NCI-H748 treated with DMSO at 0.1 percent for 48 hours (cell line): Measurements from ENCODE around the gene BLVRA.
"Not testable (repeated sequence)": the region's sequence is repeated elsewhere in the genome, so short reads cannot be mapped to it uniquely, and the experiment has no call there.

Experiments
- DNase-seq: peaks from one replicate; lab custom pipeline; 2025; lab: John Stamatoyannopoulos, UW

The BLVRA gene

GRCh38 chr7:43808410-43808809 is 49.9 kb downstream of the BLVRA start:
- no peak for DNase-seq

DNA sequence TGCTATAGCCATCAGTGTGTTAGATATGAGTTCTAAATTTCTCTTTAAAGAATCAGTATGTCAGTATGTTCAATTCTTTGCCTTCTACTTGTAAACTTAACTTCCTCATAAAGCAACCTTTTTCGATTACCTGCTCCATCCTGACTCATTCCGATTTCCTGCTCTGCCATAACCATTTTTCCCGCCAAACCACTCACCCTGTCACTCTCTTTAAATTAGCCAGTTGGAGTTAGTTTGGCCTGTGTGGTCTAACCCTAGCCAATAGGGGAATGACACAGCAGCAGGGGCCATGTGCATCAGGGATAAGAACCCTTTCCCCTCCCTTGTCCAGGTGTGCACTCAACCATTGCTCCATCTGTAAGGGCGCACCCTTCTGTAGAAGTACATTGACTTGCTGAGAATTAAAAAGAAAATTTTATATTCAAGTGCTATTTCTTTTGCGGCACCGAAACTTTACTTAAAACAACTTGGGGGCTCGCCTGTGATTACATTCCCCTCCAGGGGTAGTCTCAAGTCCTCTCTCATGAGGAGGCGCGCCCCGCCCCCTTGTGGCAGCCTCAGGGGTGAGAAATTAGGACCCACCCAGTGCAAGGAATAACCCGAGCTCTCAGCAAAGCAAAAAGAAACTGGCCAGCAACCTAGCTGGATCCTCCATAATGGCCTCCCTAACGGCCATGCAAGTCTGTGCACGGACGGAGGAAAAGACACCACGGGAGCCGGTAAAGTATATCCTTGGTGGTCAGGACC is 51.9 kb downstream of the BLVRA start:
- DNase-seq = not testable (repeated sequence)

DNA sequence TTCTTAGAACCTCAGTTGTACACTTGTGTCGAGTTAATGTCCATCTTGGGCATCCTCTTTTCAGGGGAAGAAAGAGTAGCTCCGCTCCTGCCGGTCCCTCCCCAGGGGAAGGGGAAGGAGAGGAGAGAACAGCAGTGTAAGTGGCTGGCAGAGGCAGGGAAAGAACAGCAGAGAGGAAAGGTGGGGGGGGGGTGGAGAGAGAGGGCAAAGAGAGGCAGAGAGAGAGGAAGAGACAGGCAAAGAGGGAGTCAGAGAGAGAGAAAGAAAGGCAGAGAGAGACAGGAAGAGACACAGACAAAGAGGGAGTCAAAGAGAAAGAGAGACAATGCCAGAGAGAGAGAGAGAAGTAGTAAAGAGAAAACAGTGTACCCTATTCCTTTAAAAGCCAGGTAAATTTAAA is 56.9 kb downstream of the BLVRA start:
- no peak for DNase-seq

- not testable (repeated sequence) for DNase-seq
Observed at GRCh38 chr7:43816046-43816797, 57.7 kb downstream of the BLVRA start.

- DNase-seq = not testable (repeated sequence)
Observed at GRCh38 chr7:43823425-43823824, 64.9 kb downstream of the BLVRA start.

GRCh38 chr7:43823941-43824340 is 65.5 kb downstream of the BLVRA start:
- DNase-seq = no peak

GRCh38 chr7:43824513-43824912 is 66.0 kb downstream of the BLVRA start:
- not testable (repeated sequence) for DNase-seq

DNA sequence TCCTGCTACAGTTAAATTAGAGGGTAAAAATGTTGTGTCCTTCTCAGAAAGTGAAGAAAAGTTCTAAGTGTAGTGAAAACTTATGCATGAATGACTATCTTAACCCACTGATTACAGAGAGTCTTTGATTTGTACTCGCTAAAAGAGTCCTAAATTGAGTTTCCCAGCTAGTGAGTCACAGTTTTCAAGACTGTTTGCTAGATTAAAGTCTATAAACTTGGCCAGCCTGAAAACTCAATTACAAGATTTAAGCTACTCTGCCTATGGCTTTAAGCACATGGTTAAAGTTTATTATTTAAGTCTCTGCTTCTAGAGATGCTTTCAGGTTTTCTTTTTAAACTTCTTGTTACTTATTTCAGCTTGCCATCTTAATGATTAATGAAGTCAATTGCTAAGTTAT is 66.5 kb downstream of the BLVRA start:
- no peak for DNase-seq

- DNase-seq = no peak
Observed at GRCh38 chr7:43825391-43825808, 66.9 kb downstream of the BLVRA start.

GRCh38 chr7:43830917-43831316 is 72.4 kb downstream of the BLVRA start:
- not testable (repeated sequence) for DNase-seq

DNA sequence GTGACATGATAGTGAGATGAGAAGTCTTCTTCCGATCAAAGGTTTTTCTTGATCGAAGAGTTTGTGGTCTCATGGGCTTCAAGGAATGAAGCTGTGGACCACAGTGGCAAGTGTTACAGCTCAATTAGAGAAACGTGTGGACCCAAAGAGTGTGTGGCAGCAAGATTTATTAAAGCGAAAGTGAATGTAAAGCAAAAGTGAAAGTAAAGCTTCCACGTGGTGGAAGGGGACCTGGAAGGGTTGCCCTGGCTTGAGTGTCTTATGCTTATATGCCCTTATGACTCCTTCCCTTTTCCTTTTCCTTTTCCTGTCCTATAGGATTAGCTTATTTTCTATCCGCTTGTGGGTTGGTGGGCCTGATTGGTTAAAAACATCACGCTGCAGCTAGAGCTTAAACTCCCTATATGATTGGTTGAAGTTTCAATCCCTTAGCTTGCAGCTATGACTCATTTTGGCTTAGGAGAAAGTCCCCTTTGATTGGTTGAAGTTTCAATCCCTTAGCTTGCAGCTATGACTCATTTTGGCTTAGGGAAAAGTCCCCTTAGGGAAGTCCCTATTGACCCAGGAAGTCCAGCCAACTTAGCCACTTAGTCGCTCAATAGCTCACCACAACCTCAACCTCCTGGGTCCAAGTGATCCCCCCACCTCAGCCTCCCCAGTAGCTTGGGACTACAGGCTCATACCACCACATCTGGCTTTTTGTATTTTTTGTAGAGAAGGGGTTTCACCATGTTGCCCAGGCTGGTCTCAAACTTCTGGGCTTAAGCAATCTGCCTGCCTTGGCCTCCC is 76.2 kb downstream of the BLVRA start:
- DNase-seq = no peak

DNA sequence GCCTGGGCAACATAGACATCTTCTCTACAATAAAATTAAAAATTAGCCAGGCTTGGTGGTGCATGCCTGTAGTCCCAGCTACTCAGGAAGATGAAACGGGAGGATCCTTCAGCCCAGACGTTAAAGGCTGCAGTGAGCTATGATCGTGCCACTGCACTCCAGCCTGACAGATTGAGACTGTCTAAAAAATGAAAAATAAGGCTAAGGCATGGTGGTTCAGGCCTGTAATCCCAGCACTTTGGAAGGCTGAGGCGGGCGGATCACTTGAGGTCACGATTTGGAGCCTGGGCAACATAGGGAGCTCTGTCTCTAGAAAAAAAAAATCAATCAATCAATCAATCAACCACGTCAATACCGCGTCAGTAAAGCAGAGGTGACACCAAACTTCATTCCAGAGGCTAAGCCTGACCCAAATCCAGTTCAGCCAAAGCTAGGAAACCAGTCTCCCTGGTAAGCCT is 79.8 kb downstream of the BLVRA start:
- DNase-seq = no peak

DNA sequence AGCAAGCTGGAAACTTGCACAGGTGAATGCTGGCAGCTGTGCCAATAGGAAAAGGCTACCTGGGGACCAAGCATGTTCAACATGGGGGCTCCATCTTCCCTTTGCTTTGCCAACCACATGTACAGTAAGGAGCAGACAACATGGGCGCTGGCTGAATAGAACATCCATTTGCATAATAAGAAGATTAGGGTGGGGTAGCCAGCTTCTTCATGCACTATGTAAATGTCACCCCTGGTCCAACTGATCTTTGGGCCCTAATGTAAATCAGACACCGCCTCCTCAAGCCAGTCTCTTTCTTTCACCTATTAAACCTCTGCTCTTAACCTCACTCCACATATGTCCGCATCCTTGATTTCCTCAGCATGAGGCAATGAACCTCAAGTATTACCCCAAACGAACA is 84.8 kb downstream of the BLVRA start:
- DNase-seq = no peak

DNA sequence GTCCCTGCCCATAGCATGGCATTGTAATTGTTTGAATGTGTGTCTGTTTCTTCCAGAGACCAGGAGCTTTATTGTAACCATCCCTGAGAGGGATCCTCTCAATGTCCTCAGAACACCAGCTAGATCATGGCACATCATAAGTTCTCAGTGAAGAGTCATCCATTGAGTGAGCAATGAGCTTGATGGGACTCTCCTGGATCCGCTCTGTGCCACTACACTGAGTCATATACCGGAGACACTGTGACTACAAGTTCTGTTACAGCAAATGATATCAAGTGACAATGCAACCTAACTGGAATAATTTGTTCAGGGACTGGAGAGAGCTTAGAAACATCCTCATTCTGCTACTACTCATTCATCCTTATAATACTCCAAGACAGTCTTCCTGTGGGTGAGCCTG is 85.8 kb downstream of the BLVRA start:
- DNase-seq = no peak

DNA sequence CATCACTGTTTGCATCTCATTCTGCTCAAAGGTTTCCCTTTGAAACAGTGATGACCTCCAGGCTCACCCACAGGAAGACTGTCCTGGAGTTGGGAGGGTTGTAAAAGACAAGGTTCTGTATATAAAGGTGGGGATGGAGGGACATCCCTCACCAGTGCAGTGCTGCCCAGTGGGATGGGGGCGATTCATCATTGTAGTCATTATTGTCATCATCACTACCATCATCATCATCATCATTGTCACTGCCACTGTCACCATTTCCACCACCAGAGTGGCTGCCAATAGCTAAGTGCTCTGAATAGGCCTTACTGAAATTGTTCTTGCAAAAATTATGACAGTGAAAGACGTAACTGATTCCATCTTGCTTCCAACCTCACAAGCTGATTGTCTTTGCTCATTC is 86.2 kb downstream of the BLVRA start:
- no peak for DNase-seq

GRCh38 chr7:43847496-43847895 is 89.0 kb downstream of the BLVRA start:
- no peak for DNase-seq

- DNase-seq = no peak
Observed at GRCh38 chr7:43849047-43849446, 90.6 kb downstream of the BLVRA start.

- DNase-seq = no peak
Observed at GRCh38 chr7:43850348-43851116, 92.1 kb downstream of the BLVRA start.

DNA sequence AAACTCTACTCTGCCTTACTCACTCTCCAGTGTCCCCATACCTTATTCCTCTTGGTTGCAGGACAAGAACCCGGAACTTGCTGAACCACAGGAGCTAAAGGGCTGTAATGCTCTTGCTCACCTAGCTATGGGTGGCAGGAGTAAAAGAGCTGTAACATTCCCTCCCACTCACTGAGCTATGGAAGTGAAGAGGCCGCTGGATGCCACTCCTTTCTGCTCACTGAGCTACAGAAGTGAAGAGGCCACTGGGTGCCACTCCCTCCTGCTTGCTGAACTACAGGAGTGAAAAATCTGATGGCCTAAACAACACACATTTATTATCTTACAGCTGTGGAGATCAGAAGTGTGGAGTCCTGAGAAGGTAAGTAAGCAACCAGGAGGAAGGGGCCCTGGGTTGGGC is 93.3 kb downstream of the BLVRA start:
- no peak for DNase-seq

DNA sequence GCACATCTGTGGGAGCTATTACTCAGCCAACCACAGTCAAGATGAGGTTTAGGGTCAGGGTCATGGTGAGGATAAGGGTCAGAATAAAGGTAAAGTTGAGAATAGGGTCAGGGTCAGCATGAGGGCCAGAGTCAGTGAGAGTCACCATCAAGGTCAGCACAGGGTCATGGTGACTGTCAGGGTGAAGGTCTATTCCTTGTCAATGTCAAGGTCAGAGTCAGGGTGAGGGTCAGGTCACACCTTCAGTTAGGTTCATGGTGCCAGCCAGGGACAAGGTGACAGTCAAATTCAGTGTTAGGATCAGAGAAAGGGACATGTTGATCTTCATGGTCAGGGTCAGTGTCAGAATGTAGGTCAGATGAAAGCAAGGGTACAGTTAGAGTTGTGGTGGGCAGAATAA is 96.7 kb downstream of the BLVRA start:
- no peak for DNase-seq

DNA sequence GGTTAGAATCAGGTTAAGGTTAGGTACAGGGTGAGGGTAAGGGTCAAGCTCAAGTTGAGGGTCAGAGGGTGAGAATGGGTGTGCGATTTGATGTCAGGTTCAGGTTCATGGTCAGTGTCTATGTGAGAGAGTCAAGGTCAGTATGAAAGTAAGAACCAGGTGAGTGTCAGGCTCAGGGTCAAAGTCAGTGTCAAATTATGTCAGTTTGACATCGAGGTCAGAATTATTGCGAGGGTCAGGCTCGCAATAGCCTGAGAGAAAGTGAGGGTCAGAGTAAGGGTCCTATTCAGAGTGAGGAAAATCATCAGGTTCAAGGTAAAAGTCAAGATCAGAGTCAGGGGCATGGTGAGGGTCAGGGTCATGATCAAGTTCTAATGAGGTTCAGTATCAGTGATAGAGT is 97.8 kb downstream of the BLVRA start:
- DNase-seq = no peak
